Measurements from ENCODE around the gene ELAVL3.

The ELAVL3 gene

GRCh38 chr19:11480715-11481533 lies at the start of gene ELAVL3:
Gene ELAVL3 (minus strand): TSS chr19:11481046. CDS start chr19:11480608, 438 bp downstream.
- DNase-seq (ENCODE audit: low spot score): no peak

- peak; percentile 90 for DNase-seq (ENCODE audit: low spot score)
These were observed 49.6 kb upstream of the ELAVL3 start for GRCh38 chr19:11530432-11530831.

GRCh38 chr19:11528551-11529341 lies 47.9 kb upstream of the ELAVL3 start, which contains the start of gene ECSIT:
Gene ECSIT (minus strand): TSS chr19:11529134. CDS start chr19:11519170, 9,964 bp downstream.
- DNase-seq (ENCODE audit: low spot score): peak; percentile 97

DNA sequence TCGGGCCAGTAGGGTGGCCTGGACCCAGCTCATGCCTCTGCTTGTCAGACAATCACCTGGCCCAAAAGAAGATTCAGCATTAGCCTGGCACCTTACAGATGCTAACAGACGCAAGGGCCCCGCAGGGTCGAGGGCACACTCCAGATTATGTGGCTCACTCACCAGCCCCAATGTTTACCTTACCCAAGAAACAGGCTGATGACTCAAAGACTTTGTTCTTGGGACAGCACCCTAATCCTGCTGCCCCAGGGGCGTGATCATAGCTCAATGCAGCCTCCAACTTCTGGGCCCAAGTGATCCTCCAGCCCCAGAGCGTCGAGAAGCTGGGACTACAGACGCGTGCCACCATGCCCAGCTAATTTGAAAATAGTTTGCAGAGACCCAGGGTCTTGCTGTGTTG lies 38.3 kb upstream of the ELAVL3 start:
- no peak for DNase-seq (ENCODE audit: low spot score)

GRCh38 chr19:11513946-11514345 lies 33.1 kb upstream of the ELAVL3 start:
- no peak for DNase-seq (ENCODE audit: low spot score)

- DNase-seq (ENCODE audit: low spot score): no peak
These were observed 29.6 kb upstream of the ELAVL3 start for GRCh38 chr19:11510444-11510843.

GRCh38 chr19:11507370-11508078 lies 26.7 kb upstream of the ELAVL3 start:
- DNase-seq (ENCODE audit: low spot score): no peak

DNA sequence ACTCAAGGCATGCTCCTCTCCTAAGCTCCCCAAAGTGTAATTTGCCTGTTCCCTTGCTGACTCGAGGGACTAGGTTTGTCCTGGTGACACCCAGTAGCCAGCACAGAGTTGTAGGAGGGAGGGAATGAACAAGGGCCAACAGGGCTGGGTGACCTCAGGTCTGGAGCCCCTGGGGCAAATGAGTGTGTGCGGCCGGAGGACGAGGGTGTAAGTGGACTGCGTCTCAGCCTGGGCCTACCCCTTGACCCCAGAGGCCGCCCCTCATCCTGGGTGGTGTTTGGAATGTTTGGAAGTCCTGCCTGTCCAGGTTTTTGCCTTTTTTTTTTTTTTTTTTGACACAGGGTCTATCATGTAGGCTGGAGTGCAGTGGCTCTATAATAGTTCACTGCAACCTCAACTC lies 26.1 kb upstream of the ELAVL3 start:
- DNase-seq (ENCODE audit: low spot score): no peak

DNA sequence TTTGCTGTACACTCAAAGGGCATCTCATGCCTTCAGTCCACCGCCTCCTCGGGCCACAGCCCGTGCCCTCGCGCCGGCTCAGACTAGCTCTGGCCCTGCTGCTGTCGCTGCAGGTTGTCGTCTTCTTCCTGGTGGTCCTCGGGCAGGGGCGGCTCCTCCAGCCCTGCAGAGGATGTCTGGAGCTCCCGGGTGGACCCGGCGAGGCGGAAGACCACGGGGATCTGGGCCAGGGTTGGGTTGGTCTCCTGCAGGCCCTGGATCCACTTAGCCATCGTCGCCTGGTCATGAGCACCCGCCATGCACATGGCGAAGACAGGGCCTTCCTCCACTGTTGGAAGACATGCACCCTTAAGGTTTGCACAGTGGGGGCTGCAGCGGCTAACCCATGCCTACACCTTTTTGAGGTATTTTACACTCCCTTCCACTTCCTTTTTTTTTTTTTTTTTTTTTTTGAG lies 25.3 kb upstream of the ELAVL3 start:
- no peak for DNase-seq (ENCODE audit: low spot score)

- peak; percentile 98 for DNase-seq (ENCODE audit: low spot score)
These were observed 24.8 kb upstream of the ELAVL3 start, which contains the start of gene ZNF653 for GRCh38 chr19:11505504-11506100. Gene ZNF653 (minus strand): TSS chr19:11505839. CDS start chr19:11505786, 53 bp downstream.

DNA sequence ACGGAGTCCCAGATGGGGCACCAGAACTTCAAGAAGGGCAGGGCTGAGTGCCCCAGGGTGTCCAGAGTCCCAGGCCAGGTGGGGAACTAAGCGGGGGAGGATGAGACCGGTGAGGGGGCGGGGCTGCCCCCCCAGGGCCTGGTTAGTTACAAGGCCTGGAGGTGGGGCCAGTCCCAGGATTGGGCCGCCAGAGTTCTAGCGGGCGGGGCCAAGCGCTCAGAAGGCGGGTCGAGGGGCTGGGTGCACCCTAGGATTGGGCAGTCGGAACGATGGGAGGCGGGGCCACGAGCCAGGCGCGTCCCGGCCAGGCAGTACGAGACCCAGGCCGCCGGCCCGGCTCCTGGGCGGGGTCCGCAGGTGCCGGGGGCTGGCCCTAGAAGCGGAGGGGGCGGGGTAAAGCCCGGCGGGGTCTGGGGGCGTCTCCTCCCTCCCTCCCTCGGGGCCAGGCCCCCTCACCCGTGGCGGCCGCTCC lies 24.2 kb upstream of the ELAVL3 start:
- peak; percentile 98 for DNase-seq (ENCODE audit: low spot score)

DNA sequence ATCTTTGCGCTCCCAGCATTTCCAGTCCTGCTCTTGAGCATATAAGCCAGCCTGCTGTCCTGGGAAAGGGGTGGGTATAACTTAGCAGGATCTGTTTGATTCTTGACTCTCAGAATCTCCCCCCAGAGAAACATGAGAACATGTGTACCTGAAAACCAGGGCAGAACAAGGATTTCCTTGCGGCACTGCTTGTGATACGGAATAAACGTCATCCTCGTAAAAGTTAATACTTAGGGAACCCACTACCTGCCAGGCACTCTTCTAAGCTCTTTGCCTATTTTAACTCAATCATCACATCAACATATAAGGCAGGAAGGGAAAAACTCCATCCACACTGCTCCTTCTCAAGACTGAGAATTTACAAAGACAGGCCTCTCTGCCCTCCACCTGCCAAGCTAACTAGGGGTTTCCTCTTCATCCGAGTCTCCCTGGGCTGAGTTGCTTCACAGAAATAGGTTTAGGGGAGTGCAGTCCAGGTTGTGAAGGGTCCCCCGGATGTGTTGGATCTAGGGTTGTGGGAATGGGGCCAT lies 23.7 kb upstream of the ELAVL3 start:
- no peak for DNase-seq (ENCODE audit: low spot score)

GRCh38 chr19:11499890-11500420 lies 19.1 kb upstream of the ELAVL3 start:
- DNase-seq (ENCODE audit: low spot score): peak; percentile 64

DNA sequence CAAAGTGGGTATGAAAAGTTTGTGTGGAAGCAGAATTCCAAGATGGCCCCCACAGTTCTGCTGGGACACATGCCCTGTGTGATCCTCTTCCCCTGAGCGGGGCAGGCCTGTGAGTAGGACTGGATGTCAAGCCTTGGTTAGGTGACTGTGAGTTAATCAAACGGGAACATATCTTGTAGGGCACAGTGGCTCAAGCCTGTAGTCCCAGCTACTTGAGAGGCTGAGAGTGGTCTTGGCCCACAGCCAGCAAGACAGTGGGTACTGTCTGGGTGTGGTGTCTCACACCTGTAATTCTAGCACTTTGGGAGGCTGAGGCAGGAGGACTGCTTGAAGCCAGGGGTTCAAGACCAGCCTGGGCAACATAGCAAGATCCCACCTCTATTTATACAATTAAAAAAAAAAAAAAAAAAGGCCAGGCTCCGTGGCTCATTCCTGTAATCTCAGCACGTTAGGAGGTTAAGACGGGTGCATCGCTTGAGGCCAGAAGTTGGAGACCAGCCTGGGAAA lies 18.4 kb upstream of the ELAVL3 start:
- peak; percentile 58 for DNase-seq (ENCODE audit: low spot score)

- peak; percentile 95 for DNase-seq (ENCODE audit: low spot score)
These were observed 15.7 kb upstream of the ELAVL3 start for GRCh38 chr19:11496391-11497163.

DNA sequence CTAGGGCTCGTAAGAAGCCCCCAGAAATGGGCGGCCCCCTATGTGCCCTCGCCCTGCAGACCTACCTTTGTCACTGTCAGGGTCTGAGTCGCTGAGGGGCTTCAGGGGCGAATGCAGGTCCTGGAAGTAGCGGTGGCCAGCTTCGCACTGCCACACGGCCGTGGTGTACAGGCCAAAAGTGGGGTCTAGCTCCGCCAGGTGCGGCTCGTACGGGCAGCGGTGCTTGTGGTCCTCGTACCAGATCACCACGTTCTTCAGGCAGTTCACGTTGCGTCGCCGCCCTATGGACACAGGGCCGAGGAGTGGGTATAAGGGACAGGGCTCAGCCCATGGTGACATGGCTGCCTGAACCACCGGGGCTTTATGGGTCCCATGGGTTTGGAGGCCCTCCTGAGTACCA lies 15.0 kb upstream of the ELAVL3 start:
- no peak for DNase-seq (ENCODE audit: low spot score)

- DNase-seq (ENCODE audit: low spot score): no peak
These were observed 14.6 kb upstream of the ELAVL3 start for GRCh38 chr19:11495481-11495880.

GRCh38 chr19:11494634-11495285 lies 13.9 kb upstream of the ELAVL3 start:
- no peak for DNase-seq (ENCODE audit: low spot score)

DNA sequence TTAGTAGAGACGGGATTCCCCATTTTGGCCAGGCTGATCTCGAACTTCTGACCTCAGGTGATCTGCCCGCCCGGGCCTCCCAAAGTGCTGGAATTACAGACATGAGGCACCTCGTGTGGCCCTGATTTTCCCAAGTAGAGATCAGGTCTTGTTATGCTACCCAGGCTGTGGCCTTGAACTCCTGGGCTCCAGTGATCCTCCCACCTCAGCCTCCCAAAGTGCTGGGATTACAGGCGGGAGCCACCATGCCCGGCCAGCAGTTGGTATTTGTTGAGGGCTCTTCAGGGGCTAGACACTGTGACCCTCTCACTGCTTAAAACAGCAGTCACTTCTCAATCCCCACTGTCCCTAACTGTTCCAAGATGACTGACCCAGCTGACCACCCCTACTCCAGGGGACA lies 8.5 kb upstream of the ELAVL3 start:
- DNase-seq (ENCODE audit: low spot score): no peak

All from hematopoietic multipotent progenitor cell treated with erythropoietin and hydrocortisone succinate and interleukin-3 and kit ligand, for 17 days (in vitro differentiated cells).